ENCODE data around the gene SLC17A9. TPM values are rescaled to one million over a fixed set of nuclear protein-coding genes. Genes with fewer than 3 reads are reported as not detected.
"Not testable (repeated sequence)": the region's sequence is repeated elsewhere in the genome, so short reads cannot be mapped to it uniquely, and the experiment has no call there.

The SLC17A9 gene
- total RNA-seq, 2 donors from 2014 or later: 10.2 to 11.8 TPM

- Mint-ChIP-seq H3K9me3 (no peaks in the 10 kb centered on the region), H3K4me3 (no peak overlapping the region), H3K36me3 (ENCODE audit: insufficient read depth in 2 of 2) (peaks cover 6 to 35% of the 10 kb centered on the region in 2 donors), H3K27me3 (ENCODE audit: low read depth) (no peaks in the 10 kb centered on the region), H3K27ac (no peak overlapping the region), H3K4me1 (ENCODE audit: low read depth) (peaks cover 59% of the 10 kb centered on the region)
- no peak for DNase-seq
- no peak for ATAC-seq (replicated peaks in 1 of 2)
Measured at GRCh38 chr20:62913043-62913630, 39.4 kb upstream of the SLC17A9 start.

- Mint-ChIP-seq H3K9me3 (no peaks in the 10 kb centered on the region), H3K27me3 (ENCODE audit: low read depth) (no peaks in the 10 kb centered on the region), H3K4me1 (ENCODE audit: low read depth) (peaks cover 72% of the 10 kb centered on the region), H3K36me3 (ENCODE audit: insufficient read depth in 2 of 2) (peaks cover 6 to 38% of the 10 kb centered on the region in 2 donors), H3K4me3 (no peak overlapping the region), H3K27ac (no peak overlapping the region)
- ATAC-seq (replicated peaks in 1 of 2) (no peak), DNase-seq (no peak)
Measured at GRCh38 chr20:62914436-62914835, 38.1 kb upstream of the SLC17A9 start.

- peaks cover 3 to 34% of the 10 kb centered on the region in 2 donors for H3K36me3 Mint-ChIP-seq (ENCODE audit: insufficient read depth in 2 of 2)
- no peaks in the 10 kb centered on the region for H3K27me3 Mint-ChIP-seq (ENCODE audit: low read depth)
- DNase-seq (no peak), ATAC-seq (replicated peaks in 1 of 2) (no peak)
- peak overlapping the region; percentile 14 for H3K27ac Mint-ChIP-seq
- H3K4me3 Mint-ChIP-seq: peak overlapping the region; percentile 1 to 61
- peaks cover 74% of the 10 kb centered on the region for H3K4me1 Mint-ChIP-seq (ENCODE audit: low read depth)
- H3K9me3 Mint-ChIP-seq: no peaks in the 10 kb centered on the region
Measured at GRCh38 chr20:62914970-62915457, 37.5 kb upstream of the SLC17A9 start.

- ATAC-seq (replicated peaks in 1 of 2) (no peak), DNase-seq (no peak)
- no peaks in the 10 kb centered on the region for H3K9me3 Mint-ChIP-seq
- peak overlapping the region; percentile 89 for H3K27ac Mint-ChIP-seq
- no peaks in the 10 kb centered on the region for H3K27me3 Mint-ChIP-seq (ENCODE audit: low read depth)
- peaks cover 82% of the 10 kb centered on the region for H3K4me1 Mint-ChIP-seq (ENCODE audit: low read depth)
- H3K36me3 Mint-ChIP-seq (ENCODE audit: insufficient read depth in 2 of 2): peaks cover 3 to 24% of the 10 kb centered on the region in 2 donors
- H3K4me3 Mint-ChIP-seq: peak overlapping the region; percentile 61 to 87
Measured at GRCh38 chr20:62916703-62917476, 35.6 kb upstream of the SLC17A9 start.

- Mint-ChIP-seq H3K36me3 (ENCODE audit: insufficient read depth in 2 of 2) (peaks cover 3 to 21% of the 10 kb centered on the region in 2 donors), H3K27ac (peak overlapping the region; percentile 96), H3K4me3 (peak overlapping the region; percentile 80 to 87), H3K27me3 (ENCODE audit: low read depth) (no peaks in the 10 kb centered on the region), H3K9me3 (no peaks in the 10 kb centered on the region), H3K4me1 (ENCODE audit: low read depth) (peaks cover 90% of the 10 kb centered on the region)
- ATAC-seq (replicated peaks in 1 of 2) (no peak), DNase-seq (no peak)
Measured at GRCh38 chr20:62917720-62918119, 34.8 kb upstream of the SLC17A9 start.

- Mint-ChIP-seq H3K4me1 (ENCODE audit: low read depth) (peaks cover 91% of the 10 kb centered on the region), H3K36me3 (ENCODE audit: insufficient read depth in 2 of 2) (peaks cover 3 to 19% of the 10 kb centered on the region in 2 donors), H3K27ac (peak overlapping the region; percentile 96), H3K4me3 (peak overlapping the region; percentile 80 to 87), H3K27me3 (ENCODE audit: low read depth) (no peaks in the 10 kb centered on the region), H3K9me3 (no peaks in the 10 kb centered on the region)
- ATAC-seq (replicated peaks in 1 of 2) (peak; percentile 54 to 55), DNase-seq (peak; percentile 34 to 45)
Measured at GRCh38 chr20:62918147-62918546, 34.4 kb upstream of the SLC17A9 start.

- DNase-seq (peak; percentile 65 to 73), ATAC-seq (replicated peaks in 1 of 2) (peak; percentile 71 to 73)
- Mint-ChIP-seq H3K27me3 (ENCODE audit: low read depth) (no peaks in the 10 kb centered on the region), H3K4me3 (peak overlapping the region; percentile 80 to 87), H3K4me1 (ENCODE audit: low read depth) (peaks cover 97% of the 10 kb centered on the region), H3K36me3 (ENCODE audit: insufficient read depth in 2 of 2) (peaks cover 3 to 17% of the 10 kb centered on the region in 2 donors), H3K9me3 (no peaks in the 10 kb centered on the region), H3K27ac (peak overlapping the region; percentile 96)
Measured at GRCh38 chr20:62918831-62919230, 33.7 kb upstream of the SLC17A9 start.

GRCh38 chr20:62920039-62920645 lies 32.4 kb upstream of the SLC17A9 start:
- no peaks in the 10 kb centered on the region for H3K27me3 Mint-ChIP-seq (ENCODE audit: low read depth)
- H3K27ac Mint-ChIP-seq: peak overlapping the region; percentile 94
- H3K4me3 Mint-ChIP-seq: peak overlapping the region; percentile 80 to 87
- ATAC-seq (replicated peaks in 1 of 2) (no peak), DNase-seq (no peak)
- peaks cover 3 to 11% of the 10 kb centered on the region in 2 donors for H3K36me3 Mint-ChIP-seq (ENCODE audit: insufficient read depth in 2 of 2)
- H3K4me1 Mint-ChIP-seq (ENCODE audit: low read depth): peaks cover 97% of the 10 kb centered on the region
- H3K9me3 Mint-ChIP-seq: no peaks in the 10 kb centered on the region

- H3K4me3 Mint-ChIP-seq: peak overlapping the region; percentile 81 to 87
- H3K36me3 Mint-ChIP-seq (ENCODE audit: insufficient read depth in 2 of 2): peaks cover 5 to 15% of the 10 kb centered on the region in 2 donors
- H3K27me3 Mint-ChIP-seq (ENCODE audit: low read depth): no peaks in the 10 kb centered on the region
- H3K9me3 Mint-ChIP-seq: no peaks in the 10 kb centered on the region
- peaks cover 90% of the 10 kb centered on the region for H3K4me1 Mint-ChIP-seq (ENCODE audit: low read depth)
- peak; percentile 65 to 67 for ATAC-seq (replicated peaks in 1 of 2)
- DNase-seq: peak; percentile 75 to 77
- H3K27ac Mint-ChIP-seq: peak overlapping the region; percentile 94
Measured at GRCh38 chr20:62921119-62921687, 31.3 kb upstream of the SLC17A9 start.

GRCh38 chr20:62922451-62922921 lies 30.0 kb upstream of the SLC17A9 start:
- H3K4me1 Mint-ChIP-seq (ENCODE audit: low read depth): peaks cover 87% of the 10 kb centered on the region
- peaks cover 2 to 11% of the 10 kb centered on the region in 2 donors for H3K36me3 Mint-ChIP-seq (ENCODE audit: insufficient read depth in 2 of 2)
- H3K27ac Mint-ChIP-seq: peak overlapping the region; percentile 90
- H3K27me3 Mint-ChIP-seq (ENCODE audit: low read depth): no peaks in the 10 kb centered on the region
- H3K4me3 Mint-ChIP-seq: peak overlapping the region; percentile 84 to 95
- H3K9me3 Mint-ChIP-seq: no peaks in the 10 kb centered on the region
- ATAC-seq (replicated peaks in 1 of 2) (peak; percentile 6 to 17), DNase-seq (peak; percentile 49 to 65)

GRCh38 chr20:62923059-62923668 lies 29.3 kb upstream of the SLC17A9 start:
- H3K36me3 Mint-ChIP-seq (ENCODE audit: insufficient read depth in 2 of 2); DNase-seq; ATAC-seq (replicated peaks in 1 of 2); H3K27me3 Mint-ChIP-seq (ENCODE audit: low read depth); H3K9me3 Mint-ChIP-seq: not testable (repeated sequence)
- peak overlapping the region; percentile 95 to 97 for H3K4me3 Mint-ChIP-seq
- H3K27ac Mint-ChIP-seq: peak overlapping the region; percentile 96
- peaks cover 87% of the 10 kb centered on the region for H3K4me1 Mint-ChIP-seq (ENCODE audit: low read depth)

- Mint-ChIP-seq H3K9me3 (no peaks in the 10 kb centered on the region), H3K4me3 (peak overlapping the region; percentile 95 to 97), H3K27me3 (ENCODE audit: low read depth) (no peaks in the 10 kb centered on the region), H3K4me1 (ENCODE audit: low read depth) (peaks cover 87% of the 10 kb centered on the region), H3K36me3 (ENCODE audit: insufficient read depth in 2 of 2) (peaks cover 2 to 5% of the 10 kb centered on the region in 2 donors), H3K27ac (peak overlapping the region; percentile 96)
- ATAC-seq (replicated peaks in 1 of 2) (no peak), DNase-seq (no peak)
Measured at GRCh38 chr20:62923669-62924441, 28.7 kb upstream of the SLC17A9 start.
